Liver (tissue), 2 donors: ENCODE data around the gene UROC1.

ENCODE experiments used
- JUND ChIP-seq, 2 donors: IDR thresholded peaks; 2 replicates each; pipeline ENCODE4 v1.6.1; 2016; ENCODE audit warnings: antibody characterized with exemption in 2 of 2
- TF ChIP-seq, protein P1 (sequence below): IDR thresholded peaks from 2 replicates; pipeline ENCODE4 v1.6.1; 2016; ENCODE audit warnings: antibody characterized with exemption
- donor health status: healthy.

DNA sequence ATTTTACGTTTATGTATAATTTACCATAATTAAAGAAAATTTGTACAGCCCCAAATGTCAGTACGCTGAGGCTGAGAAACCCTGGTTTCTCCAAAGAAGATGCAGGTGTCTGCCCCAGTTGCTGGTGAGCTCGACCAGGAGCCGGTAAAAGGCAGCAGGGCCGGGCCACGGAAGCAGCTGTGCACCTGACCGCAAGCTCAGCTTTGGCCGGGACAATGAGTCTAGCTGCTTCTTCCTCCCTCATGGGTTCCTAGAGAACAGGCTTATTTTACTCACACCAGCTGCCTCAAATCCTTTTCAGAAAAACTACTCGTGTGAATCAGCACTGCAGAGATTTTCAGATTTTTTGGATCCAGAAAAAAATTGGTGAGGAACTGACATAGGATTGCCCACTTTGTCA lies 23.8 kb downstream of the UROC1 start:
- TF ChIP-seq, protein P1, sequence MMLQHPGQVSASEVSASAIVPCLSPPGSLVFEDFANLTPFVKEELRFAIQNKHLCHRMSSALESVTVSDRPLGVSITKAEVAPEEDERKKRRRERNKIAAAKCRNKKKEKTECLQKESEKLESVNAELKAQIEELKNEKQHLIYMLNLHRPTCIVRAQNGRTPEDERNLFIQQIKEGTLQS, result no peak
- TF ChIP-seq JUND (IDR thresholded peaks at IDR 0.05), result no peak
